Caco-2 (cell line): ENCODE results near the gene TENM4. TPM values are rescaled to one million over a fixed set of nuclear protein-coding genes. Genes with fewer than 3 reads are reported as not detected.

Source experiments
- BruUV-seq: library from RNA; stranded (reverse); fragments of 400-500 nt; replicated peaks from 2 replicates; lab custom pipeline; 2021; lab: Mats Ljungman, UMichigan
- CTCF ChIA-PET: fragments of 300-600 bp; sonication (Branson Sonifier 250); formaldehyde crosslinking; loops from one replicate; lab custom pipeline; 2022; ENCODE audit warnings: antibody characterized with exemption; lab: Charles Lee
- POLR2A ChIA-PET: fragments of 300-600 bp; sonication (Branson Sonifier 250); formaldehyde crosslinking; loops from one replicate; lab custom pipeline; 2022; ENCODE audit warnings: antibody characterized with exemption; lab: Charles Lee
- DNase-seq, 2 experiments: peaks; one replicate each; pipeline versions ENCODE4 v3.0.0 to v3.0.0-alpha.2; 2020 to 2022
- H3K27me3 ChIP-seq: replicated peaks from 2 replicates; pipeline ENCODE4 v1.6.0; 2011; ENCODE audit warnings: low read length; ENCODE audit not compliant: control insufficient read depth, insufficient read depth
- H3K36me3 ChIP-seq: 2 replicates; pipeline ENCODE4 v1.5.1; 2011; ENCODE audit warnings: low read length; ENCODE audit not compliant: control insufficient read depth, insufficient read depth
- H3K4me1 ChIP-seq: fragments of 250-450 bp; sonication (Bioruptor Pico); 2 replicates; pipeline ENCODE4 v1.5.1; 2020; ENCODE audit warnings: mild to moderate bottlenecking
- H3K4me3 ChIP-seq: 2 replicates; pipeline ENCODE4 v1.5.1; 2011; ENCODE audit warnings: low read depth, mild to moderate bottlenecking, control low read depth, low read length
- H3K9me3 ChIP-seq: fragments of 250-450 bp; sonication (Bioruptor Pico); 2 replicates; pipeline ENCODE4 v1.5.1; 2020; ENCODE audit warnings: mild to moderate bottlenecking, moderate library complexity
- H3K27ac Mint-ChIP-seq: one replicate; pipeline ENCODE4 v1.8.0; 2022; ENCODE audit warnings: mixed read lengths; ENCODE audit not compliant: unreplicated experiment
- H3K27me3 Mint-ChIP-seq: one replicate; pipeline ENCODE4 v1.8.0; 2022; ENCODE audit warnings: mixed read lengths; ENCODE audit not compliant: insufficient read depth, unreplicated experiment
- H3K36me3 Mint-ChIP-seq: one replicate; pipeline ENCODE4 v1.8.0; 2022; ENCODE audit warnings: mild to moderate bottlenecking, mixed read lengths; ENCODE audit not compliant: insufficient read depth, unreplicated experiment
- H3K4me1 Mint-ChIP-seq: one replicate; pipeline ENCODE4 v1.8.0; 2022; ENCODE audit warnings: low read depth, mixed read lengths; ENCODE audit not compliant: unreplicated experiment
- H3K4me3 Mint-ChIP-seq: one replicate; pipeline ENCODE4 v1.8.0; 2022; ENCODE audit warnings: mild to moderate bottlenecking, moderate library complexity, mixed read lengths; ENCODE audit not compliant: unreplicated experiment
- H3K9me3 Mint-ChIP-seq: one replicate; pipeline ENCODE4 v1.8.0; 2022; ENCODE audit warnings: mixed read lengths; ENCODE audit not compliant: unreplicated experiment
- intact Hi-C: fragments of 100-400 bp; cut with micrococcal nuclease; formaldehyde crosslinking; loops from one replicate; pipeline ENCODE4 v1.10.0; 2022; ENCODE audit not compliant: unreplicated experiment
- total RNA-seq: library from RNA; stranded (reverse); gene quantifications from 2 replicates; pipeline ENCODE4 v1.2.3, GENCODE V29; 2022
- TF ChIP-seq, protein P1 (sequence below), 2 experiments: fragments of 200-600 bp in 1 of 2; IDR thresholded peaks; 1 replicate in 1 of 2; 2 replicates in 1 of 2; pipeline versions ENCODE4 v1.5.1 to v1.8.0; 2011 to 2022; ENCODE audit warnings: antibody characterized with exemption in 1 of 2, control low read depth in 1 of 2, inconsistent platforms in 1 of 2, low read depth in 1 of 2, low read length in 1 of 2, mild to moderate bottlenecking in 1 of 2, moderate library complexity in 1 of 2; ENCODE audit not compliant: insufficient read depth in 1 of 2, severe bottlenecking in 1 of 2, unreplicated experiment in 1 of 2

TENM4 gene
- total RNA-seq, 1 experiment from 2014 or later, result 1.1 TPM

DNA sequence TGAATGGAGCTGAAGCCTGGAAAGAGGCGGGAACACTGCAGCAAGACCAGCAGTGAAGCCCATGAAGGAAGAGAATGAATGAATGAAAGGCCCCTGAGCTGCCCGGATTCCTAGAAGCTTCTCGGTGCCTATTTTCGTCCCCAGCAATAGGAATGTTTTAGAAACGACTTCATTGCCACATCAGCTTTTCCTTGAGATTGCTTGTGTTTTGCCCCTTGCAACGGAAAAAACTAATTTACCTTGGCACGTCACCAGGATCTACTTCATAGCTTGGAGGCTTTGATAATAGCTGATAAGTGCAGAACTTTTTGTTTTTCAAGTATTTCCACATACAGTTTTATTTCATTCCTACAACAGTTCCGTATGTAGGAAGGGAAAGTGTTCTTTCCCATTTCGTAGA is 617.2 kb downstream of the TENM4 start:
- no peaks in the 10 kb centered on the region for H3K4me1 ChIP-seq
- Mint-ChIP-seq H3K4me3 (no peak overlapping the region), H3K9me3 (no peaks in the 10 kb centered on the region), H3K27ac (no peak overlapping the region), H3K27me3 (peaks cover 12% of the 10 kb centered on the region), H3K36me3 (no peaks in the 10 kb centered on the region), H3K4me1 (no peaks in the 10 kb centered on the region)
- TF ChIP-seq, protein P1, sequence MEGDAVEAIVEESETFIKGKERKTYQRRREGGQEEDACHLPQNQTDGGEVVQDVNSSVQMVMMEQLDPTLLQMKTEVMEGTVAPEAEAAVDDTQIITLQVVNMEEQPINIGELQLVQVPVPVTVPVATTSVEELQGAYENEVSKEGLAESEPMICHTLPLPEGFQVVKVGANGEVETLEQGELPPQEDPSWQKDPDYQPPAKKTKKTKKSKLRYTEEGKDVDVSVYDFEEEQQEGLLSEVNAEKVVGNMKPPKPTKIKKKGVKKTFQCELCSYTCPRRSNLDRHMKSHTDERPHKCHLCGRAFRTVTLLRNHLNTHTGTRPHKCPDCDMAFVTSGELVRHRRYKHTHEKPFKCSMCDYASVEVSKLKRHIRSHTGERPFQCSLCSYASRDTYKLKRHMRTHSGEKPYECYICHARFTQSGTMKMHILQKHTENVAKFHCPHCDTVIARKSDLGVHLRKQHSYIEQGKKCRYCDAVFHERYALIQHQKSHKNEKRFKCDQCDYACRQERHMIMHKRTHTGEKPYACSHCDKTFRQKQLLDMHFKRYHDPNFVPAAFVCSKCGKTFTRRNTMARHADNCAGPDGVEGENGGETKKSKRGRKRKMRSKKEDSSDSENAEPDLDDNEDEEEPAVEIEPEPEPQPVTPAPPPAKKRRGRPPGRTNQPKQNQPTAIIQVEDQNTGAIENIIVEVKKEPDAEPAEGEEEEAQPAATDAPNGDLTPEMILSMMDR (IDR thresholded peaks at IDR 0.05; ENCODE audit: insufficient read depth in 1 of 2, low read depth in 1 of 2, low read length in 1 of 2, severe bottlenecking in 1 of 2, unreplicated experiment in 1 of 2), result no peak
- CTCF ChIA-PET, result no interaction called here
- BruUV-seq, result no TSS peak
- POLR2A ChIA-PET, result no interaction called here
- intact Hi-C loops, result no loop called here
- DNase-seq, result no peak
- H3K36me3 ChIP-seq, result no peaks in the 10 kb centered on the region
- H3K4me3 ChIP-seq, result no peak overlapping the region
- no peaks in the 10 kb centered on the region for H3K9me3 ChIP-seq
- peaks cover 2% of the 10 kb centered on the region for H3K27me3 ChIP-seq

DNA sequence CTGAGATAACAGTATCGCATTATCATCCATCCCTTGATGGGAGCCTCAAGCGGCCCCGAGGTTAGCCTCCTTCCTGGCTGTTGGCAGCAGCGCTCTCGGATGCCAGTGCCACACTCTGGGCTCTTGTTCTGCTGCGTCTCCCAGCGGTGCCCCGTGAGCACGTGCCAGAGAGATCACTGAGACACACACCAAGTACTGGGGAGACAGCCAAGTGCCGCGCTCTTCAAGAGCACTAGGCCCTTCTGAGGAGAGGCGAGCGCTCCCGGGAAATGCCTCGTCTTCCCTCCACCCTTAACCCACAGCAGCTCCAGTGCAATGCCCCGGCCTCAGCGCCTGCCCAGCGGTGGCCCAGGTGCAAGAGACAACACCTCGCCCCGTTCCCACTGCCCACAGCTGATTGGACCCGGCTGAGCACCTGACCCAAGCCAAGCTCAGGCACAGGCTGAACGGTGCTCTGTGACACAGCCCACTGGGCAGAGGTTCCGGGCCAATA is 617.9 kb downstream of the TENM4 start:
- no peaks in the 10 kb centered on the region for H3K9me3 Mint-ChIP-seq
- intact Hi-C loops, result no loop called here
- POLR2A ChIA-PET, result no interaction called here
- BruUV-seq, result no TSS peak
- no peak overlapping the region for H3K27ac Mint-ChIP-seq
- Histone ChIP-seq H3K4me3 (no peak overlapping the region), H3K36me3 (no peaks in the 10 kb centered on the region), H3K27me3 (peaks cover 2% of the 10 kb centered on the region), H3K9me3 (no peaks in the 10 kb centered on the region), H3K4me1 (no peaks in the 10 kb centered on the region)
- no peak overlapping the region for H3K4me3 Mint-ChIP-seq
- CTCF ChIA-PET, result no interaction called here
- no peak for DNase-seq
- H3K36me3 Mint-ChIP-seq, result no peaks in the 10 kb centered on the region
- TF ChIP-seq, protein P1 (IDR thresholded peaks at IDR 0.05; ENCODE audit: insufficient read depth in 1 of 2, low read depth in 1 of 2, low read length in 1 of 2, severe bottlenecking in 1 of 2, unreplicated experiment in 1 of 2), result no peak
- H3K27me3 Mint-ChIP-seq, result peaks cover 9% of the 10 kb centered on the region
- H3K4me1 Mint-ChIP-seq, result no peaks in the 10 kb centered on the region

DNA sequence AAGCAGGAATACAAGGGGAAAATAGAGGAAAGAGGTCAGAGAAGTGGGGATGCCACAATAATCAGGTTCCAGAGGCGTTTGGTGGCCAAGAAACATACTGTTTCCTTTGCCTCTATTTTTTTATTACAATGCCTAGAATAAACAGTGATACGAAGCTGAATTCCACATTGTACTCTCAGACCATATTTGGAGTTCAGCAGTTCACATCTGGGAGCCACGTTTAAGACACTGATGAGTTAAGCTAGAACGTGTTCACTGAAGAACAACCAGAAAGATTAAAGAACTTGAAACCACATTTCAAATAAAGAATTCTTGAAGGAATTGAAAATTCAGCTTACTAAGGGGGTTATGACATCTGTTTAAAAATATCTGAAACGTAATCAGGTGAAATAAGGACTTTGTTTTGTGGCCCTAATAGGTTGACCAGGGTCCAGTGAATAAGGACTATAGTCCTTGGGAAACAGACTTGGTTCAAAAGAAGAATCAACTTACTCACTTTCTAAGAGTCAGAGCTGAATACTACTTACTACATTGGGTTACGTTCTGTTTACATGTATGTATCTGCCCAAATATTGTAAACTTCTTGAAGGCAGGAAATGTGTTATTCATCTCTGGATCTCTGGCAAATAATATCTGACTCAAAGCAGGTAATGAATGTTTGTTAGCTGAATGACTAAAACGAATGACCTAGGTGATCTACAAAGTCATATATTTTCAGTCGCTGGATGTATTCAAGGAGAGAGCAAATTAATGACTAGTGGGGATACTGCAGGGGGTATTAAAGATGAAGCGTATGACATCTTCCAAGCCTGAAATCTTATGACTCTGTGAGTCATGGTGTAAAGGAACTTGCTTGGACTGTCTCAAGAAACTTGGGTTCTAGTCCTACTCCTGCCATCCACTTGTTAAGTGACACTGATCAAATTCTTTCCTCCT is 619.2 kb downstream of the TENM4 start:
- Mint-ChIP-seq H3K27me3 (peaks cover 9% of the 10 kb centered on the region), H3K27ac (no peak overlapping the region), H3K4me1 (no peaks in the 10 kb centered on the region), H3K4me3 (no peak overlapping the region), H3K9me3 (no peaks in the 10 kb centered on the region), H3K36me3 (no peaks in the 10 kb centered on the region)
- intact Hi-C loops, result no loop called here
- no peak for DNase-seq
- POLR2A ChIA-PET, result no interaction called here
- H3K9me3 ChIP-seq, result no peaks in the 10 kb centered on the region
- CTCF ChIA-PET, result no interaction called here
- H3K4me1 ChIP-seq, result no peaks in the 10 kb centered on the region
- BruUV-seq, result no TSS peak
- peaks cover 2% of the 10 kb centered on the region for H3K27me3 ChIP-seq
- no peak overlapping the region for H3K4me3 ChIP-seq
- H3K36me3 ChIP-seq, result no peaks in the 10 kb centered on the region
- TF ChIP-seq, protein P1 (IDR thresholded peaks at IDR 0.05; ENCODE audit: insufficient read depth in 1 of 2, low read depth in 1 of 2, low read length in 1 of 2, severe bottlenecking in 1 of 2, unreplicated experiment in 1 of 2), result no peak
